NCI-H146 treated with DMSO at 0.1 percent for 48 hours (cell line): ENCODE data around the gene CPEB3.
"Not testable (repeated sequence)": the region's sequence is repeated elsewhere in the genome, so short reads cannot be mapped to it uniquely, and the experiment has no call there.

ENCODE experiments used
- DNase-seq: peaks from one replicate; lab custom pipeline; 2025; ENCODE audit not compliant: unreplicated experiment; lab: John Stamatoyannopoulos, UW

The CPEB3 gene

GRCh38 chr10:92290837-92291615 is at the start of gene CPEB3, which contains the start of gene MARCHF5:
Gene CPEB3, minus strand, starts transcription at chr10:92291078. Its CDS starts 50,728 bp downstream, at chr10:92240350.
Gene MARCHF5, plus strand, starts transcription at chr10:92291167. Its CDS starts 328 bp downstream, at chr10:92291495.
- peak; percentile 91 for DNase-seq

DNA sequence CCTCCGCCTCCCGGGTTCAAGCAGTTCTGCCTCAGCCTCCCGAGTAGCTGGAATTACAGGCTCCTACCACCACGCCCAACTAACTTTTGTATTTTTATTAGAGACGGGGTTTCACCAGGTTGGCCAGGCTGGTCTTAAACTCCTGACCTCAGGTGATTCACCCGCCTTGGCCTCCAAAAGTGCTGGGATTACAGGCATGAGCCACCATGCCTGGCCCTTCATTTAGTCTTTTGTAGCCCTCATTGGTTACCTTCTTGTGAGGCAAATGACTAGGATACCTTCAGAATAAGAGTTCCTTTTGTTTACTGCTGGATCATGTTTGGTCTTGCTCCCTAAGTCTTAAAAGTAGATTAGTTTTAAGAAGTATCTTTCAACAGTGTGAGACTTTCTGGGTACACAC is 39.0 kb upstream of the CPEB3 start:
- DNase-seq, result not testable (repeated sequence)

GRCh38 chr10:92328993-92329392 is 38.1 kb upstream of the CPEB3 start:
- no peak for DNase-seq

- DNase-seq, result no peak
Observed at GRCh38 chr10:92327445-92328433, 36.9 kb upstream of the CPEB3 start.

DNA sequence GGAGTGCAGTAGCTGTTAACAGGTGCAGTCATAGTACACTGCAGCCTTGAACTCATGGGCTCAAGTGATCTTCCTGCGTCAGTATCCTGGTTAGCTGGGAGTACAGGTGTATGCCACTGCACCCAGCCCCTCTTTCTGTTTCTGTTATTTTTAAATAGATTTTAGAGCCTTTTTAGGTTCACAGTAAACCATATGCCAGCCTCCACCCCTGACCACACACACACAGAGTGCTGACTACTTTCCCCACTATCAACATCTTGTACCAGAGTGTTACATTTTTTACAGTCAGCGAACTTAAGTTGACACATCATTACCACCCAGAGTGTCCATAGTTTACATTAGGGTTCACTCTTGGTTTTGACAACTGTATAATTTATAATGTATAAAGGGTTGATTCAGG is 32.2 kb upstream of the CPEB3 start:
- DNase-seq, result no peak

DNA sequence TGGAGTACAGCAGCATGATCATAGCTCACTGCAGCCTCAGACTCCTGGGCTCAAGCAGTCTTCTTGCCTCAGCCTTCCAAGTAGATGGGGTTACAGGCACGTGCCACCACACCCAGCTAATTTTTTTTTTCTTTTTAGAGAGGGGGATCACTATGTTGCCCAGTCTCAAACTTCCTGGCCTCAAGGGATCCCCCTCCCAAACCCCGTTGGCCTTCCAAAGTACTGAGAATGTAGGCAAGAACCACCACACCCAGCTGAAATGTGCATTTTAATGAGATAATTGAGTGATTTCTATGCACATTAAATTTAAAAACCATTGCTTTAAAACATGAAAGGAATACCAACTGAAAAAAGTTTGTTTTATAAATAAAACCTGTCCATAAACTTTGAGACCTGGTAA is 25.7 kb upstream of the CPEB3 start:
- DNase-seq, result no peak

DNA sequence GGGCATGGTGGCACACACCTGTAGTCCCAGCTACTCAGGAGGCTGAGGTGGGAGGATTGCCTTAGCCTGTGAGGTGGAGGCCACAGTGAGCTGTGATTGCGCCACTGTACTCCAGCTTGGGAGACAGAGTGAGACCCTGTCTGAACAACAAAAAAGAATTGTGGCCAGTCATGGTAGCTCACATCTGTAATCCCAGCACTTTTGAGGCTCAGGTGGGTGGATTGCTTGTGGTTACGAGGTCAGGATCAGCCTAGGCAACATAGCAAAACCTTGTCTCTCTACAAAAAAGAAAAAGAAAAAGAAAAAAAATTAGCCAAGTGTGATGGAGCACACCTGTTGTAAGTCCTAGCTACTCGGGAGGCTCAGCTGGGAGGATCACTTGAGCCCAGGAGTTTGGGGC is 22.9 kb upstream of the CPEB3 start:
- DNase-seq, result no peak

DNA sequence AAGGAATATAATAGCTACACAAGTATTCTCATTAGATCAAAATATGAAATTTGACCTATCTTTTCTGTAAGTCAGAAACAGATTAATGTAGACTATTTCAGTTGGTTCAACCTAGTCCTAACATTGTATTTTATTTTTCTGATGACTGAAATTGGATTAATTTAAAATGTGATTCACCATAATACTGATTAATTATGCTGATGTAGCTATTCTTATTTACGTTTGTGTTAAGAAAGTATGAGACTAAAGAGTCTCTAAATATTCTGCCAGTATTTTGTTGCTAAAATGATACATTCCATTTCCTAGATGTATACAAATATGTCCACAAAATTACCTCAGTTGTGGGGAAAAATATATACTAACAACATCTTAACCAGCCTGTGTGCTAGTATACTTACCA is 18.4 kb upstream of the CPEB3 start:
- no peak for DNase-seq

DNA sequence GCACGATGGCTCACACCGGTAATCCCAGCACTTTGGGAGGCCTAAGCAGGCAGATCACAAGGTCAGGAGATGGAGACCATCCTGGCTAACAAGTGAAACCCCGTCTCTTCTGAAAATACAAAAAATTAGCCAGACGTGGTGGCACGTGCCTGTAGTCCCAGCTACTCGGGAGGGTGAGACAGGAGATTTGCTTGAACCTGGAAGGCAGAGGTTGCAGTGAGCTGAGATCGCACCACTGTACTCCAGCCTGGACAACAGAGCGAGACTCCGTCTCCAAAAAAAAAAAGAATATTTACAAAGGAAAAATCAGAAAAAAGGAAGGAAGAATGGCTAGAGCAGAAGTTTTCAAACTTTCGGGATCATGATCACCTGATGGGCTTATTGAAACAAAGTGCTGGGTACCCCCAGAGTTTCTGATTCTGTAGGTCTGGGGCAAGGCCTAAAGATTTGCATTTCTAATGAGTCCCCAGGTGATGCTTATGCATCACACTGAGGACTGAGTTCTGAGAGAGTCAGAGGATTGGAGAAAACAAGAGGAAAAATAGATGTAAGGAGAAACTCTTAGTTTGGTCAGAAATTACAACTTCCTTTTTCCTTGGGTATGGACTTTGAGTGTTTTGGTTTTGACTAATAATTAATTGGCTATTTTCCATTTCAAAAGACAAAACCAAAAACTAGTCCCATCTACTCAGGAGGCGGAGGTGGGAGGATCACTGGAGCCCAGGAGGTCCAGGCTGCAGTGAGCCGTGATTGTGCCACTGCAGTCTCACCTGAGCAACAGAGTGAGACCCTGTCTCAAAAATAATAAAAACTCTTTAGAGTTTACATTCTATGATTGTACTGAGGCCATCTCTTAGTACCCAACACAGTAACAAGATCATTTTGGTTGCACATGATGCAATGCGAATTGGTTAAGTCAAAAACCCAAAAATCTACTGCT is 14.5 kb upstream of the CPEB3 start:
- DNase-seq, result no peak

- DNase-seq, result no peak
Observed at GRCh38 chr10:92304061-92304460, 13.2 kb upstream of the CPEB3 start.

DNA sequence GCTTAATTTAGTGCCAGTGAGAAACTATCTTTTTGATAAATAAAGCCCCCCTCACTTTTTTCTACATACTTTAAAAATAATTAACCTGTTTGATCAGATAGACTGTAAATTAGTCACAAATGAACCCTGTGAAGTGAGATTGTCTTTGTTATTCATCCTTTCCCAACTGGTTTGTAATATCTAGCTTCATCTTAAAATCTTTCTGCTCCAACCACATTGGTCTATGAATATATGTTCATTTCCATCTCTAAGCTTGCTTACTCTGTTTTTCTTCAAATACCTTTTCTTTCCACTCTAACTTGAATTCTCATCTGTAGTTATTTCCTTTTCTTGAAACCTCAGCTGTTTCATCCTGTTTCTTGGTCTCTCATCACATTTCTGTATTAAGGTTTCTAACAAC is 12.2 kb upstream of the CPEB3 start:
- no peak for DNase-seq

- DNase-seq, result no peak
Observed at GRCh38 chr10:92298487-92298886, 7.6 kb upstream of the CPEB3 start.

DNA sequence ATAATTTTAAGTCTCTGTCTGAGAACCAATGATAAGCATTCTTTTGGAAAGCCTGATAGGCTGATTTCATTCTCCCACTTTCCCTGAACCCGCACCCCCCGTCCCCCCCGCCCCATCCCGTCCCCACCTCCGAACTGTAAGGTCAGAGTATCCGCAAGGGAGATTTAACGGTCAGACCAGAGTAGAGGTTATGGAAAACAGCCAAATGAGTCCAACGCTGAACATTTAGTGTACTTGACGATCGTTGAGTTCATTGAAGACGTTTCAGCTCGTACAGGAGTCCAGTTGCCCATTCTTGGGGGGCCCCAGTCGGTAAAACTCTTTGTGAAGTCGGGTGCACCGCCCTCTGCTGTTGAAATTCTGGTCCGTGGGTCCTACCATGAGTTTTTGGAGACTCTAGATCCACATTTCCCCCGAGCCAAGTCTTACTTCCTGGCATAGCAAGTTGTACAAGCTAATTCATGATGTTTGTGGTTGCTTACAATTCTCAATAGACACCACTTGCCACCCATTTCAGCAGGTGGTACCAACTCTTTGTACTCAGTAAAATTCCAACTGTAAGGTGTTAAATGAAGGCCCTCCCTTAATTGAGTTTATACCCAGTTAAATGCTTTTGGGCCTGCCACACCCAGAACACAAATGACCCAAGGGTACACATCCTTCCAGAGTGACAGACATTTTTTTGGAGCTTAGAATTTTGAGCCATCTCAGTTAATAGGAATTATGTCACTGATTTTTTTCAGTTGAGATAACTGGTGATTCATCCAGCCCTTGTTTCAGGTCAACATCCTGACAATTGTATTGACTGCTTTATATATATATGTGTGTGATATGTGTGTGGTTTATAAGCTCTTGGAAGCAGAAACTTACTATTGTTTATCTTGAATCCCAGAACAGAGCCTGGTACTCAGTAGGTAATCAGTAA is 1.3 kb upstream of the CPEB3 start:
- DNase-seq, result peak; percentile 9

- DNase-seq, result no peak
Observed at GRCh38 chr10:92291616-92291865, 663 bp upstream of the CPEB3 start.

- DNase-seq, result peak; percentile 79
Observed at GRCh38 chr10:92290076-92290836, 622 bp downstream of the CPEB3 start.

DNA sequence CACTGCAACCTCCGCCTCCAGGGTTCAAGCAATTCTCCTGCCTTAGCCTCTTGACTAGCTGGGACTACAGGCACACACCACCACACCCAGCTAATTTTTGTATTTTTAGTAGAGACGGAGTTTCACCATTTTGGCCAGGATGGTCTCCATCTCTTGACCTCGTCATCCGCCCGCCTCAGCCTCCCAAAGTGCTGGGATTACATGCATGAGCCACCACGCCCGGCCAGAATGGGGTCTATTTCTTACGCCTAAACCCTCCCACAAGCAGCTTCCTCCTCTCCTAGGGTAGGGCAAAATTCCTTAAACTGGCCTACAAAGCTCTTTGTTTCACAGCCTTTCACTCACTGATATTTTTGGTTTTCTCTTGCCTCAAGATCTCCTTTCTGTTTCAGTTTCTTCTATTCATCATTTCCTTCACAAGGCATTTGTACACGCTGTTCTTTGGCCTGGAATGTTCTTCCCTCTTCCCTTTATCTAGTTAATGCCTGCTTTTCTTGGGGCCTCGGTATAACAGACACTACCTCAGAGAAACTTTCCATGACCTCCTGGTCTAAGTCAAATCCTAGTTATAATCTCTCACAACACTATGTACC is 6.7 kb downstream of the CPEB3 start:
- no peak for DNase-seq

DNA sequence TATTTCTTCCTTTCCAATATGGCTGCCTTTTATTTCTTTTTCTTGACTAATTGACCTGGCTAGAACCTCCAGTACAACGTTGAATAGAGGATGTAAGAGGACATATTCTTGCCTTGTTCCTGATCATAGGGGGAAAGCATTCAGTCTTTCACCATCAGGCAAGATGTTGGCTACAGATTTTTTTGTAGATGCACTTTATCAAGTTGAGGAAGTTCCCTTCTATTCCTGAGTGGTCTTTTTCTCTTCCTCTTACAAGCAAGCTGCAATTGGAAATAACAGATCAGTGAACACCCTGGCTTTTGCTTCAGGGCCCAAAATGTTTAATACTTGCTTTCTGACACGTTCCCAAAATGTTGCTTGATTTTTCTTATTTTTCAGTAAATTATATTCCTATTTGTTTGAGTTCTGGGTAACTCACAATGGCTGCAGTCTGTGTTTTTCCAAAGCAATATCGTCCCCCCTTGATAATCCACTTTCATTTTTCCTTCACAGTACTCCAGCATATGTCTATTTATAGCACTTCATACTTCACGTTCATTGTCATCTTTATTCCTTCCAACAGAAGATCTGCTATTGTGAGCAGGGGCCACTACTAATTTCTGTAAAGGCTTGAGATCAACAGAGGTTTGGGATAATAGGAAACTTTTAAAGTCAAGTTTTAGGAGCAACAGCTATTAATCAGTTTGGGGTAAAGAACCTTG is 11.7 kb downstream of the CPEB3 start:
- DNase-seq, result no peak

DNA sequence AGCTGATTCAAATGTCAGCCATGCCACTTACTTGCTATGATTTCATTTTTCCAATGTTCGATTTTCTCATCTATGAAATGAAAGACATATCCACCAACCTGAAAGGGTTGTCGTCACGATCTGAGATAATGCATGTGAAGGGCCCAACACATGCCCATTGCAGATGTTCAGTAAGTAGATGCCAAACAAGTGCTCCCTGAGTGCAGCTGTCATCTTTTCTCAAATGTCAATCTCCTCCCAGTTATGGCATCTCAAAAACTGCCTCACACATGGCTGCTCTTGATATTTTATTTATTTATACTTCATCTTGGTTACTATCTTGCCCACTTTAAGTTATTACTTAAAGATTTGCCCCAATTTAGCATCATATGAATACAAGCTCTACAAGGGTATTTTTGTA is 16.8 kb downstream of the CPEB3 start:
- no peak for DNase-seq
